Head of caudate nucleus (tissue), 42 donors: ENCODE results near the gene MX1.
A peak's percentile ranks its signal among the peaks of the same experiment; 100 is the strongest.

ENCODE experiments used
- DNase-seq, 42 donors: peaks; one replicate each; pipeline versions ENCODE4 v3.0.0 to v3.0.0-alpha.2; 2020 to 2021; ENCODE audit warnings: mixed read lengths in 7 of 42
- intact Hi-C: fragments of 100-400 bp; cut with DNase I; formaldehyde crosslinking; loops from one replicate; pipeline ENCODE4 v1.15.0; 2022

The MX1 gene

DNA sequence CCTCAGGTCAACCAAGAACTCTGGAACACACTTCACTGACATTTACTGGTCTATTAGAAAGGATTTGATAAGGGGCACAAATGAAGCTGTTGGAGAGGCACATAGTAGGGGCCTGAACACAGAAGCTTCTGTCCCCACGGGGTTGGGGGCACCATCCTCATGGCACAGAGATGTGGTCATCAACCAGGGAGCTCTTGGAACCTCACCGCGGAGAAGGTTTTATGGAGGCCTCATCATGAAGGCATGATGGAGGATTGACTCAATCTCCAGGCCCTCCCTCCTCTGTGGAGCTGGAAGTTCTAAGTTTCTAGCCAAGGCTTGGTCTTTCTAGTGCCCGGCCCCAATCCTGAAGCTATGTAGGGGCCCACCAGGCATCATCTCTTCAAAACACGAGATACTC is 23.6 kb downstream of the MX1 start:
- intact Hi-C loops = no loop called here
- peak in 1 of 42 donors; percentile 7 for DNase-seq

GRCh38 chr21:41451753-41452676 is 26.0 kb downstream of the MX1 start:
- peak in 1 of 42 donors; percentile 13 for DNase-seq
- intact Hi-C loops = no loop called here

- no peak for DNase-seq
- intact Hi-C loops = no loop called here
Observed at GRCh38 chr21:41453198-41453597, 27.2 kb downstream of the MX1 start.

DNA sequence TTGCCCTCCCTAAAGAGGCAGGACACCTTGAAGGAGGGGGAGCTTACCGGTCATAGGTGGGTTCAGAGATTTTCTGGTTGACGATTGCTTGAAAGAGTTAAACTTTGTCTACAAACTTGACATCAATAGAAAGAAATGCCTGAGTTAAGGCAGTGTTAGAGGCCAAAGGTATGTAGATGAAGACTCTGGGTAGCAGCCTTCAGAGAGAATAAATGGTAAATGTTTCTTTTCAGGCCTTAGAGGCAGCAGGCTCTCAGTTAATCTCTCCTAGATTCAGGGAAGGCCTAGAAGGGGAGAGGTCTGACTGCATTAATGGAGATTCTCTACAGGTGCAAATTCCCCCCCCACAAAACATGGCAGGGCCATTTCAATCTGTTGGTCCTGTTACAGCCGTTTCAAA is 27.7 kb downstream of the MX1 start:
- DNase-seq = peak in 1 of 42 donors; percentile 1
- intact Hi-C loops = no loop called here

GRCh38 chr21:41458121-41458520 is 32.1 kb downstream of the MX1 start:
- no peak for DNase-seq
- intact Hi-C loops = no loop called here

DNA sequence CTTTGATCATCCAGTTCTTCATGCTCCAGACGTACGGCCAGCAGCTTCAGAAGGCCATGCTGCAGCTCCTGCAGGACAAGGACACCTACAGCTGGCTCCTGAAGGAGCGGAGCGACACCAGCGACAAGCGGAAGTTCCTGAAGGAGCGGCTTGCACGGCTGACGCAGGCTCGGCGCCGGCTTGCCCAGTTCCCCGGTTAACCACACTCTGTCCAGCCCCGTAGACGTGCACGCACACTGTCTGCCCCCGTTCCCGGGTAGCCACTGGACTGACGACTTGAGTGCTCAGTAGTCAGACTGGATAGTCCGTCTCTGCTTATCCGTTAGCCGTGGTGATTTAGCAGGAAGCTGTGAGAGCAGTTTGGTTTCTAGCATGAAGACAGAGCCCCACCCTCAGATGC is 32.5 kb downstream of the MX1 start:
- intact Hi-C loops = no loop called here
- DNase-seq = no peak

- intact Hi-C loops = loop anchor here (10.0 kb wide), 1 partner anchor 175 kb away; no protein-coding TSS in a partner anchor
- no peak for DNase-seq
Observed at GRCh38 chr21:41459884-41460534, 34.0 kb downstream of the MX1 start.

DNA sequence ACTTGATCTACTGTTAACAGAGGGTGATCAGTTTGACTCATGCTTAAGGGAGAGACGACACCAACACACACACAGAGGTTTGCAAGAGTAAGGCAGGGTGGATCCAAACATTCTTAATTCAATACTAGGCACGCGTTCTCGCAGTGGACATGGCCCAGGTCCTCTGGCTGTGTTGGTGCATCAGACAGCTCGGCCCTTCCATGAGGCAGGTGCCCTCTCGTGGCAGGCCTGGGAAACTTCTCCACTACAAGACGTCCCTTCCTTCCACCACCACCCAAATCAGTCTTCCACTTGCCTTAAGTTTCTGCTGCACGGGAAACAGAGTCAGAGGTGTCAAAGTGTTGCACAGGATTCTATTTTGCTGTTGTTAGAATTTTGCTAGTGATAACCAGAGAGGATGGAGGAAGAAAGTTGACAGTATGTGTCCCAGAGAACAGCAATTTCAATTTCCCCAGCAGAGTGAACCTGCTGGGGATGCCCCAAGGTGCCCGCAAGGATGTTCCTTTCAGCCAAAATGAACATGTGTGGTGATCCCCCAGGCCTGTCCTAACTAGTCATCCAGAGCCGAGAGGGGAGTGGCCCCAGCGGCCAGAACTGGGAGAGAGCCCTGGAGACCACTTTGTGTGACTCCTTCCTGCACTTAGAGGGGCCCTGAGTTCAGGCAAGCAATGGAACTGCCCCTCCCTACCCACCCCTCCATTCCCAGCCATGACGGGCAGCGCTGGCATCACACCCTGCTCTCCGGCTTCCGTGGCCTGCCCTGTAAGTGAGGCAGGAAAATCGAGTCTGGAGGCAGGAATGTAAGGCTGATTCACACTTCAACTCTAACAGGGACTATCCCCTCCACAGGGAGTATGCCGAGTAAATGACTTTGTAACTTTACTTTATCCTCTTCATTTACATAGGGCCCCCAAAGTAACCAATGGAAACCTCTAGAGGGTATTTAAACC is 34.8 kb downstream of the MX1 start:
- DNase-seq = peak; percentile 46 to 85 (median 66)
- intact Hi-C loops = loop anchor here (10.0 kb wide), 1 partner anchor 176 kb away; no protein-coding TSS in a partner anchor

GRCh38 chr21:41465176-41465781 is 39.2 kb downstream of the MX1 start:
- intact Hi-C loops = loop anchor here (10.0 kb wide), 1 partner anchor 180 kb away; no protein-coding TSS in a partner anchor

DNA sequence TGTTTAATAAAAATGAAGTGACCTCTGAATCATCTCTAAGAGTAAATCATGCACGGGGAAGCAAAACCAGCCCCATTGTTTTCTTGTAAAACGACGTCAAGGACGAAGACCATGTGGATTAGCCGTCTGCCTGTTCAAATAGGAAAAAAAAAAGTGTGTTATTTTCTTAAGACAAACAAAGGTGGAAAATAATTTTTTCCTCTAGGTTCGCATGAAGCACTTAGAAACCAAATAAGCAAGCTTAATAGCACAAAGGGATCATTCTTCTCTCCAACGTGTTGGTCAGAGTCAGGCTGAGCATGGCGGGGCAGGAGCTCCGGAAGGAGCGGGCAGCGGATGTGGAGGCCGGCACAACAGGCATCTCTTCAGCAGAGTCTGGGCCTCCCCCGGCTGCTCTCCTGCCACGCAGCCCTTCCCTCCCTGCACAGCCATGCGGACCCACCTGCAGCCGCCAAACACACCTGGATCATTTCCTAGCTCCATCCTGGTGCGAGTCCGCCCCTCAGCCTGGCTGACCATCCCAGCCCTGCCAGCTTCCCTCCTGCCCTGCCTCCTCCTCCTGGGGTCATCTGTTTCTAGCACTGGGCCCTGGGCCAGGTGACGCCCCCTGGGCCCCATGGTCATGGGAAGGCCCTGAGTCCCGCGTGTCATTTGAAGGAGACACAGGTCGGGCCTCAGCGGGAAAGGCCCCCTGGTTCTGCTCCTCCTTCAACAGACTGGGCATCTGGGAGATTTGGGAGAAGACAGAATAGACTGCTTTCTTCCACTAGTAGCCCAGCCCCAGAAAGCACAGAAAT is 40.2 kb downstream of the MX1 start:
- peak in 1 of 42 donors; percentile 33 for DNase-seq
- intact Hi-C loops = loop anchor here (10.0 kb wide), 1 partner anchor 181 kb away; no protein-coding TSS in a partner anchor

More at GRCh38 chr21:41465176-41465781, 39.2 kb downstream of the MX1 start:
- DNase-seq = peak in 1 of 42 donors; percentile 32

DNA sequence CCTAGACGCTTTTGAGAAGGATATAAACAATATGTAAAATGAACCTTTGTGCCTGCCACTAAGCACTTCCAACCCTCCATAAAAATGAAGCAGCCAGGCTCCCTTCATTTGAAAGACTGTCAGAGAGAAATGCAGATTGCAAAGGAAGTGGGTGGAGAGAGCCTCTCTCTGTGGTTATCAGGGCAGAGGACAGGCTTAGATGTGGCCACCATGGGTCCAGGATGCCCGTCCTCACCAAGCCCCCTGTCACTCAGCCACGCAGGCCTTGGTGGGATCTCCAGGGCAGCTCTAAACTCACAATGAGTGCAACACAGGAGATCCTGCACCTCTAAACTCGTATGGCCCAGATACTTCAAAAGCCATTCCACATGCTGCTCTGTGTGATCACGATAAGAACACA is 44.0 kb downstream of the MX1 start:
- intact Hi-C loops = no loop called here

GRCh38 chr21:41472753-41473548 is 46.9 kb downstream of the MX1 start:
- no peak for DNase-seq
- intact Hi-C loops = no loop called here

More for the DNA sequence above, 44.0 kb downstream of the MX1 start:
- DNase-seq = no peak

- DNase-seq = no peak
Observed at GRCh38 chr21:41475714-41476420, 49.8 kb downstream of the MX1 start.

GRCh38 chr21:41477641-41478318 is 51.7 kb downstream of the MX1 start:
- peak in 40 of 42 donors; percentile 6 to 70 (median 46) for DNase-seq
- intact Hi-C loops = no loop called here

More at GRCh38 chr21:41475714-41476420, 49.8 kb downstream of the MX1 start:
- intact Hi-C loops = no loop called here

DNA sequence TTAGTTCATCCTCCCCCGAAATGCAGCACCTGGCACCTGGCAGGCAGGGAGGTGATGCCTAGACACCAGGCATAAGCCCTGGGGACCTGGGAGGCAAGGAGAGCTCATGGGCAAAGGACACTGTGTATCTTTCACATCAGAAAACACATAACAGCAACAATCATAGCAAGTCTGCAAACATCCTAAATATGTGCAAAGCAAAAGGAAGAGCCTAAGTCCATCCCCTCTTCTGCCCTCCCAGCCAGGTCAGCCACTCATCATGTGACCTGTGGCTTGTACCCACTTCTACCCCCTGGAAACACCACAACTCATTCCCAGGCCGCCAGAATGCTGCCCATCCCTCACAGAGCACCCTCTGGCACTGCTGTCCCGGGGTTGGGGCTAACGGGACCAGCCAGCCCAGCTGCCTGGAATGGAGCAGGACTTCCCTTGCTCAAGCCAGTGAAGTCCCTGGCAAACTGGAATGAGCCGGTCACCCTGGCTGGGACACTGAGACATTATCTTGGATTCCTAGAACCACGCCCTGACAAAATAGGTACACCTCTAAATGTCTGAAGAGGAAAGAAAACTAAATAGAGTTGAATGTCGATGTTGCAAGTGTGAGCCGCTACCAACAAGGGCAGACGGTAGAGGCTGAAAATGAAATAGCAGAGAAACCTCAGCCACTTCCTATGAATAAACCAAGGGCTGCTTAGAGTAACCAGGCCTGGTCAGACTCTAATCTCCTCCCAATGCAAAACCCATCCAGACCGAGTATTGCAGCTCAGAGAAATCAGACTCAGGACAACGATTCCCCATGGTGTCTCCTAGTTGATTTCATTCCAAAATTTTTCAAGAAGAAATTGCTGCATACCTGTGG is 52.5 kb downstream of the MX1 start:
- intact Hi-C loops = no loop called here
- DNase-seq = peak in 1 of 42 donors; percentile 26
